Measurements from ENCODE around the gene CAB39.

GRCh38 chr2:230779126-230779525 lies 66.5 kb downstream of the CAB39 start:
- TF ChIP-seq CTCF (IDR thresholded peaks at IDR 0.05) = no peak
- no peak for TF ChIP-seq POLR2A (IDR thresholded peaks at IDR 0.05)
